Measurements from ENCODE around the gene KCTD7. TPM values are rescaled to one million over a fixed set of nuclear protein-coding genes. Genes with fewer than 3 reads are reported as not detected.
"Not testable (repeated sequence)": the region's sequence is repeated elsewhere in the genome, so short reads cannot be mapped to it uniquely, and the experiment has no call there.

The KCTD7 gene
- total and polyA plus RNA-seq, 2 of the 4 experiments (the other 2 are of a cell fraction): 6.1 to 12.8 TPM

- H2AFZ ChIP-seq (replicated peaks; ENCODE audit: low read length, poor library complexity); H4K5ac ChIP-seq (ENCODE audit: low read depth, low read length); H2BK5ac ChIP-seq (ENCODE audit: low read depth, low read length, poor library complexity, severe bottlenecking); H3K4me2 ChIP-seq (ENCODE audit: low read depth, low read length); H3K18ac ChIP-seq (ENCODE audit: low read depth, low read length); H3K4ac ChIP-seq (ENCODE audit: low read depth, low read length); H3K4me3 ChIP-seq (ENCODE audit: insufficient read depth, low read depth, low read length); BruUV-seq (replicated peaks); dilution Hi-C loops (cut with HindIII; ENCODE audit: low sequenced_read_pairs, unreplicated experiment); intact Hi-C loops (cut with micrococcal nuclease); DNase-seq; H2BK15ac ChIP-seq (ENCODE audit: low read depth, low read length); H2BK20ac ChIP-seq (ENCODE audit: low read depth, low read length); H4K20me1 ChIP-seq (ENCODE audit: insufficient read depth, low read length); H4K8ac ChIP-seq (ENCODE audit: low read depth in 2 of 2, low read length in 2 of 2); H3K27ac ChIP-seq (ENCODE audit: insufficient read depth, low read length); H3K27me3 ChIP-seq (ENCODE audit: control insufficient read depth, insufficient read depth, low read length); H4K91ac ChIP-seq (ENCODE audit: insufficient read depth, low read depth, low read length); H3K14ac ChIP-seq (replicated peaks; ENCODE audit: low read depth, low read length); H3K9me3 ChIP-seq (ENCODE audit: control insufficient read depth, insufficient read depth, low read length); H3K9me1 ChIP-seq (ENCODE audit: insufficient read depth, low read length); in situ Hi-C loops (cut with MboI; ENCODE audit: low sequenced_read_pairs); H2AK5ac ChIP-seq (ENCODE audit: low read depth, low read length); ATAC-seq (ENCODE audit: low read depth); H3K4me1 ChIP-seq (ENCODE audit: control insufficient read depth, insufficient read depth, low read length); H3K9ac ChIP-seq (ENCODE audit: low read depth, low read length); H3K56ac ChIP-seq (ENCODE audit: extremely low read depth, insufficient read depth, low read length); POLR2A ChIA-PET (ENCODE audit: unreplicated experiment); H2AK9ac ChIP-seq (replicated peaks; ENCODE audit: low read depth, low read length, poor library complexity); H2BK120ac ChIP-seq (ENCODE audit: low read depth, low read length); H3K23ac ChIP-seq (ENCODE audit: low read depth, low read length): not testable (repeated sequence)
- CTCF ChIA-PET: interaction anchor here (0.6 to 1.2 kb wide), 2 partner anchors 23 to 129 kb away, joined by 3 to 4 read pairs; no protein-coding TSS in a partner anchor
- 70% methylated on average over 2 of the region's 6 CpGs; no CpG with 5 or more reads in 1 of the 2 experiments for WGBS, 2 experiments (ENCODE audit: extremely low coverage in 2 of 2, insufficient read length in 1 of 2)
- Histone ChIP-seq H3K36me3 (ENCODE audit: control insufficient read depth, insufficient read depth, low read length) (peaks cover 12% of the 10 kb centered on the region), H3K79me1 (ENCODE audit: low read depth in 1 of 2, low read length in 2 of 2) (peaks cover 8 to 16% of the 10 kb centered on the region in 2 experiments)
Measured at GRCh38 chr7:66651026-66651425, 22.3 kb downstream of the KCTD7 start.

All from IMR-90 (cell line).